Stimulated activated CD4-positive, alpha-beta T cell treated with anti-CD3 and anti-CD28 coated beads, Interleukin-1b, Interleukin-23, amount 100 ng/mL, for 4 hours (primary cell): Measurements from ENCODE around the gene LRRC42.

ENCODE experiments used
- DNase-seq, 2 donors: peaks; one replicate each; pipeline ENCODE4 v3.0.0-alpha.2; 2020; ENCODE audit warnings: low read depth in 2 of 2

LRRC42 gene, protein sequence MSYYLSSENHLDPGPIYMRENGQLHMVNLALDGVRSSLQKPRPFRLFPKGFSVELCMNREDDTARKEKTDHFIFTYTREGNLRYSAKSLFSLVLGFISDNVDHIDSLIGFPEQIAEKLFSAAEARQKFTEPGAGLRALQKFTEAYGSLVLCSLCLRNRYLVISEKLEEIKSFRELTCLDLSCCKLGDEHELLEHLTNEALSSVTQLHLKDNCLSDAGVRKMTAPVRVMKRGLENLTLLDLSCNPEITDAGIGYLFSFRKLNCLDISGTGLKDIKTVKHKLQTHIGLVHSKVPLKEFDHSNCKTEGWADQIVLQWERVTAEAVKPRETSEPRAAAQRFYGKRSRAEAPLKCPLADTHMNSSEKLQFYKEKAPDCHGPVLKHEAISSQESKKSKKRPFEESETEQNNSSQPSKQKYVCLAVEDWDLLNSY

DNA sequence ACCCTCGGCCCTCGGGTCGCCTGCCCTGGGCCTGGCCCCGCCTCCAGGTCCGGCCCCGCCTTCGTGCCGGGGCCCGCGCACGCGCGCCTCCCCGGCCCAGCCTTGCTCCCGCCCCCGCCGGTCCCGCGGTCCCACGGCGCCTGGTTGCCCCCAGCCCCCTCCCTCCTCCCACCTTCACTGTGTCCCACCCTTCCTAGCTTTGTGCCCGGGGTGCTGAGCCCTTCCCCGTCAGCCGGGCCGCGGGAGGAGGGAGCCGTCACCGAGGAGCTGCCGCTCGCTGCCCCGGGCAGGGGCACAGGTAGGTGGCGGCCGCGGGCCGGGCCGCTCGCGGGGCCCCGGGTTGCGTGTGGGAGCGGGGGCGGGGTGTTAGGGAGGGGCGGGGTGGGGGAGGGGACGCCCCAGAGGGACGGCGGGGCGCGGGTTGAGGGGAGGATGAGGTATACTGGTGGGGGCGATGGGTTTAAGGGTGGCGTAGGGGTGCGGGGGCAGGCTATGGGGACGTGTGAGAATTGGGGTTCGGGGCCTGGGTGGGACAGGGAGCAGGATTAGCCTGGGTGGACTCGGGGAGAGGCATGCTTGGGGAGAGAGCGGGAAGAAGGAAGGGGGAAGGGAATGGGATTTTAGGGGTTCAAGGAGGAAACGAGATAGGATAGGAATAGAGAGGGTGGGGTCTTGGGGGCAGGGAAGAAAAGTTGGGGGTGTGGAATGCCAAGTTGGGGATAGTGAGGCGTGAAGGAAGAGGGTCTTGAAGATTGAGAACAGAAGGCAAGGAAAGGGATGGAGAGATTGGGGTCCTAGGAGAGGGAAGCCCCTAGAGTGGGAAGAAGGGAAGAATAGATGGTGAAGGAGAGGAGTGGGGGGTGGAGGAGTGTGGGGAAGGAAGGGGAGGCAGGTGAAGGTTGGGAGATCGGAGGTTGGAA is at the start of gene LRRC42:
Gene LRRC42, plus strand, starts transcription at position 99 of the 920 bp plus-strand sequence. CDS start 5,650 bp downstream, outside the sequence.
- peak in 1 of 2 donors; percentile 57 for DNase-seq

DNA sequence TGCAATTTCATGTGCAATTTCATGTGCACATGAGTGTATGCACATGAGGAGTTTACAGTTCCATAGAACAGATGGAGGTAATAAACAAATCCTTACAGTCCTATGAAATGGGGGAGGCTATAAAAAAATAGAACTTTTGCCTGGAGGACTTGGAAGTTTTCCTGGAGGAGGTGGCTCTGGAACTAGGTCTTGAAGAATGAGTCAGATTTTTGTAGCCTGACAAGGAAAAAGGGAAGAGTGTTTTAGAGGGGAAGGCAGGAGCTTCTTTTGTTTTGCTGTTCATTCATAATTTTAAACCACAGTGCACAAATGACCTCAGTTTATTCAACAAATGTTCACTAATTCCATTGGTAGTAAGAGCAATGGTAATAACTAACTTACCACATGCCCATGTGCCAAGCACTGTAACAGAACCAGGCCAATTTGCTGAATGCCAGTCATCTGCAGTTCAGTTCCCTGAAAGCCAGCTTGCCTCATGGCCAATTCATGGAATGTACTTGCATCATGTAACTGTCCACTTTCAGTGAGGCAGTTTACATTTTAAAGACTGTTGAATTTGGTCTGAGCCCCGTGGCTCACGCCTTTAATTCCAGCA is 49.4 kb upstream of the LRRC42 start:
- no peak for DNase-seq

DNA sequence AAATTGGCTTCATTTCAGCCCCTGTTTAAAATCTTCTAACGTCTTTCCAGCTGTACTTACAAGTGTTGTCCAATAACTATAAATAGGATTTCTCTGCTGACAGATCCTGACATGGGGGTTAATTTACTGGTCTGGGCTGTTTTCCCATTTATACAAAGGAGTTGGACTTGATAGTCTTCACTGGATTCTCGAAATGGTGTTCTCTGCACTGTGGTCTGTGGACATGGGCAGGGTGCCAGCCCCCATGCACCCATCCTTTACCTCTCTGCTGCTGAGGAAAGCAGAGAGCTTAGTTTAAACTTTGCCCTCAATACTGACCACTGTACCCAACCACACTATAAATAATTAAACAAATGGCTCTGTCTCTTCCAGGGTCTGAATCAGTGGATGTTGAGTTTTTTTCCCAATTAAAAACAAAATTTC is 46.9 kb upstream of the LRRC42 start:
- no peak for DNase-seq

DNA sequence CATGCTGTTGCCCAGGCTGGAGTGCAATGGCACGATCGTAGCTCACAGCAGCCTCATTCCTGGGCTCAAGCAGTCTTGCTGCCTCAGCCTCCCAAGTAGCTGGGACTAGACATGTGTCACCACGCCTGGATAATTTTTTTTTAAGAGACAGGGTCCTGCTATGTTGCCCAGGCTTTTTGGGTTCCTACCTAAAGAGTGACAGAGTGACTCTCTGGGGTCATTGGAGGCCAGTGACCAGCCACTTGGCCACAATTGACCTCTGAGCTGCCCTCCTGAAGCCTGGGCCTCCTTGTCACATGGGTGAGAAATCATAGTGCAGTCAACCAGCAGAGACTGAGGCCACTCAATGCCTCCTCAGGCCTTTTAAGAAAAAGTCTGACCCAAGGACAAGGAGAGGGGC is 46.4 kb upstream of the LRRC42 start:
- DNase-seq, result no peak

DNA sequence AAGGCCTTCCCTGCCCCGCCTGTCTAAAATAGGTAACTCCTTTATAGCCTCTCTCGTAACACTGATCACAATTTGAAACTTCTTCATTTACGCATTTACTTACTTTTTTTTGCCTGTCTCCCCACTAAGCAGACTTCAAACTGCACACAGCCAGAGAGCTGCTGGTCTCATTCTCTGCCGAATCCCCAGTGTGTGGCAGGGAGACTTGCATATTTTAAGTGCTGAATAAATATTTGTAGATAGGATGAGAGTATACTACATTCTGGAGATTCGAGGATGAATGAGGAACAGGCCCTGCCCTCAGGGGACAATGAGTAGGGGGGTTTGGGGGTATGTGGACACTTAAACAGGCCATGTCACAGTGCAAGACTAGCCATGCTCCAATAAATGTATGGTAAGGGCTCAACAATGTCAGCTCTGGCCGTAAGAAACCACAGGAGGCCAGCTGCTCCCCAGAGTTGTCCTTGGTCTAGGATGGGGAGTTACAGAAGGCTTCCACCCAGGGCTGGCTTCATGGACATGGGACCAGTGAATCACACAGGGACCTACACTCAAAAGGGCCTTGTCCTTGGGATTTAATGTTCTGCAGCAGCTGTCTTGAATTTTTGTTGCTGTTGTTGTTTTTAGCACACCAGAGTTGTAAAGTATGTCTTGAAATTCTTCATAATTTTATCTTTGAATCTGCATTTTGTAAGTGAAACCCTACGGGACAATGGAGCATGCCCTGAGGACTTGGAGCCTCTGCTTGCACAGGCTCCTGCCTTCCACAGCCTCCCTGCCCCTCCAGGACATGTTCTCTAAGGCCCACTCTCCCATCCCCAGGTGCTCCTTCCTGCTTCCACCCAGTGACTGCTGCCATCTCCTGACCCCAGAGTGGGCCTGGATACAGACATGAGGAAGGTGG is 43.7 kb upstream of the LRRC42 start:
- no peak for DNase-seq

DNA sequence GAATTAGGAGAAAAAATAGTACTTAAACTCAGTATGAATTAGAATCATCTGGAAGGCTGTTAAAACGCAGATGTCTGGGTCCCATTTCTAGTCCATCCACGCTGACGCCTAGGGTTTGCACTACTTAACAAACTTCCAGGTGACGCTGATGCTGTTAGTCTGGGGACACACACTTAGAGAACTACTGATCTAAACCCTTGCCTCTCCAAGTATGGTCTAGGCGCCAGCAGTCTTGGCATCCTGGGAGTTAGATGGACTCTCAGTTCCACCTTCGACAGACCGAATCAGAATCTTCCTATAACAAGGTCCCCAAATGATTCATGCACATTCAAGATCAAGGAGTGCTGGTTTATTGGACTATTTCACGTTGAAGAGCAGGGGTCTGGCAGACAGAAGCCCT is 40.6 kb upstream of the LRRC42 start:
- DNase-seq, result no peak

DNA sequence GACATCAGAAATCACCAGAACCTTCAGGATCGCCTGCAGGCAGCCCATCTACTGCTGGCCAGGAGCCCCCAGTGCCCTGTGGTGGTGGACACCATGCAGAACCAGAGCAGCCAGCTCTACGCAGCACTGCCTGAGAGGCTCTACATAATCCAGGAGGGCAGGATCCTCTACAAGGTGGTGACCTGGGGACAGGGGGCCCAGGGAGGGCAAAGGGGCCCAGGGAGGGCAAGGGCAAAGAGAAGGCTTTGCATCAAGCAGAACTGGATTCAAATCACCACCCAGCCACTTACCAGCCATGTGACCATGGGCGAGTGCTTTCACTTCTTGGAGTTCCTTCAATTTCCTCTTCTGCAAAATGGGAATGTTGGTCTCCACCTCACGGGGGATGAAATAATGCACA is 40.0 kb upstream of the LRRC42 start:
- no peak for DNase-seq

DNA sequence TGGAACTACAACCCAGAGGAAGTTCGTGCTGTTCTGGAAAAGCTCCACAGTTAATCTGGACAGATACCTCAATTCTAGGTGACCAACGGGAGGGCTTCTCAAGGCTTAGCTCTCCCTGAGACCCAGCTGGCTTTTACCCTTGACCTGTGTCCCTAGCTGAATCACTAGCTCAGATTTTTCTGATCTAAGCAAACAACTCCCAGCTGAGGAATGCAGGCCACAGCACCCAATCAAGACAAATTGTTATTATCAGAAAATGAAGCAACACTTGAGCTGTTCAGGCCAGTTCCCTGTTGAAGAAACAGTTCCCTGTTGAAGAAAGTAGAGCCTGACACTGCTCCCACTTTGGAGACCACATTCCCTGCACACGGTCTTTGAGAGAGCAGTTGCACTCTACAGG is 36.2 kb upstream of the LRRC42 start:
- no peak for DNase-seq

DNA sequence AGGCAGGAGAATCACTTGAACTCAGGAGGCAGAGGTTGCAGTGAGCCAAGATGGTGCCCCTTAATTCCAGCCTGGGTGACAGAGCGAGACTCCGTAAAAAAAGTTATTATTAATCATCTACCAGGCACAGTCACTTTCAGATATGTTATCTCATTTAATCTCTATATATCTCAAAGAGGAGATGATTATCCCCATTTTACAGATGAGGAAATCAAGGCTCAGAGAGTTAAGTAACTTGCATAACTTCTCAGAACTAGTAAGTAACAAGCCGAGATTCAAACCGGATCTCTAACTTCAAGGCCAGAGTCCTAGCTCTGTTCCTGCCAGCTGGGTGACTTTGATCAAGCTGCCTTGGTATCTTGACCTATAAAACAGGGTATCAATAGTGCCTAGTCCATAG is 34.7 kb upstream of the LRRC42 start:
- no peak for DNase-seq

DNA sequence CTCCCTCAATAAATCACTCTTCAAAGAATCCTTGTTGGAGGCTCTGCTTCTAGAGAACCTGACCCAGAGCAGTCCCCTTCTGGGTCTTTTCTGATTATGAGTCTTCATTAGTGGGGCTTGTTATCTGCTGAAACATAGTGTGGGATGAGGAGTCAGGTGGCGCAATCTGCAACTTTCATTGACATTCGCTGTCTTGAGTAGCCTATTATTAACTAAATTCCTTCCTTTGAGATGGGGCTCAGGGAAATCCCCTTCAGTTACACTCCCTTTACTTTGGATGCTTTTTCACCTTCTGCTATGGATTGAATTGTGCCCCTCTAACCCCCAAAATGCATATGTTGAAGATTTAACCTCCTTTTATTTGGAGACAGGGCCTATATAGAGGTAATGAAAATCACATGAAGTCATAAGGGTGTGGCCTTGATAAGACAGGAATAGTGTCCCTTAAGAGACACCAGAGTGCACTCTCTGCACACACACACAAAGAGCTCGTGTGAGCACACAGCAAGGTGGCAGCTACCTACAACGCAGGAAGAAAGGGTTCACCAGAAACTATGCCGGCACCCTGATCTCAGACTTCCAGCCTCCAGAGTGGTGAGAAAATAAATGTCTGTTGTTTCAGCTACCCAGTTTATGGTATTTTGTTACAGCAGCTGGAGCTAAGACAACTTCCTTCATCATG is 32.7 kb upstream of the LRRC42 start:
- DNase-seq, result no peak

DNA sequence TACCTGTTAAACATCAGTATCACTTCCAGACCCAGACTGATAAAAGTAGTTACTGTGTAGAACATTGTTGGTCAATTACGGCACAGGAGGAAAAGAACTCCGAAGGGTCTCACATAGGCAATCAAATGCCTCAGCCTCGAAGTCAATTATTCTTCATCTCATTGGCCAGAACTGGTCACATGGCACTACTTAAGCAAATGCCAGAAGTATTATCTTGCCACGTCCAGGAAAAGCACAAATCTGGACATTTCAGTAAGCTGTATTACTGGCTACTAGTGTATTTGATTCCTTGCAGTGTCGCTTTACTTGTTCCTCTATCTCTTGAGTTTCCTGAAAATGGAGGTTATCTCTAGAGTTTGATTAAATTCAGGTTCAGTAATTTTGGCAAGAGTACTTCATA is 27.8 kb upstream of the LRRC42 start:
- no peak for DNase-seq

DNA sequence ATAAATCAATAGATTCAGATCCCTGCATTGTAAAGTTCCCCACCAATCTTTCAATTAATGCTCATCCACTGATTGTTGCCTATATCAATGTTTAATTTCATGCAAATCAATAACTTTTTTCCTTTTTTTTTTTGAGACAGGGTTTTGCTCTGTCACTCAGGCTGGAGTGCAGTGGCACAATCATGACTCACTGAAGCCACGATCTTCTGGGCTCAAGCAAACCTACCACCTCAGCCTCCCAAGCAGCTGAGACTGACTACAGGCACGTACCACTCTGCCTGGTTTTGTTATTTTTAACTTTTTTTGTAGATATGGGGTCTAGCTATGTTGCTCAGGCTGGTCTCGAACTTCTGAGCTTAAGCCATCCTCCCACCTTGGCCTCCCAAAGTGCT is 26.5 kb upstream of the LRRC42 start:
- no peak for DNase-seq

DNA sequence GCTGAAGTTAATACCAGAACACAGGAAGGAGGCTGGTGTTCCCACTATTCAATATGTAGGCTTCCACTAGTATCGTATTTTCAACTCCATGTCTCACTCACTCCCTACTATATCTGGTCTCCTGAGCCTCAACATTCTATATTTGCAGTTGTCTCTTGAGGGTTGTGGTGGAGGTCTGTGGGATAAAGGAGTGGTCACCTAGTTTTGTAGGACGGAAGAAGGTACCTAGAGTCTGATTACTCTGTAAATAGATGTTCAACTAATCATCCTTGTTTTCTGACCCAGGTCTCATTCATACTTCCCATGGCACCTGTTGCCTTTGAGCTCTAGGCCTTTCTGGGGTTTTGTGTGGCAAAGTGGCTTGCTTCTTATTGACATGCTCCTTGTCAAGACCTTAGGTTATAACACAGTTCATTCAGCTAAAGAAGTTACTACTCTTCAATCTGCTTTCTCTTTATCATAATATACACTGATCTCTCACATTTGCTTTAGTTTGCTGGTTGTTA is 18.7 kb upstream of the LRRC42 start:
- no peak for DNase-seq

DNA sequence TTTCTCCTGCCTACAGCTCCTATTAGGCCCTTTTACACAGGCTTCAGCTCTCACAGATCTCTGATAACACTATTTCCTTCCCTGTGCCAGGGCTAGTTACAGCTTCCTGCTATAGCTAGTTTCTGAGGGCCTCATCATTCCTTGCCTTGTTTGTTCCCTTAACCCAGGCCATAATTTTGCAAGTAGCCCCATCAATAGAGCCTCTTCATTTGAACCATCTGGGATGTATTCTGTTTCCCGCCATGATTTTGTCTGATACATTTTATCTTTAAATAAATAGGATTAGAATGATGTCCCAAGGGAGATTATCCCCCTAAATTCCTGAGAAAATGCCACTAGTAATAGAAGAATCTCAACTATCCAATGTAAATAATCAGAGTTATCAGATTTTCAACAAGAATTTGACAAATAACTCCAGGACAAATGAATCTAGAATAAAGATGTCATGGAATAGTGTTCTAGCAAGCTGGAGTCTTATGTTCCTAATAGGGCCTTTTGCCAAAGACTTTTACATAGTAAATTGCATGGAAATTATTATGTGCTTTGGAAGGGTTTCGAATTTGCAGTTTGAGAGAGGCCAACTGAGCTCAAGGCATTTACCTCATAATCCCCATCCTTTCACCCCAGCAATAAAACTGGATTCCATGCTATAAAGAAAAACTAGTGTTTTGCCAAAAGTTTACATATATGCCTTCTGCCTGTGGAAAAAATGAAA is 16.7 kb upstream of the LRRC42 start:
- DNase-seq, result no peak

DNA sequence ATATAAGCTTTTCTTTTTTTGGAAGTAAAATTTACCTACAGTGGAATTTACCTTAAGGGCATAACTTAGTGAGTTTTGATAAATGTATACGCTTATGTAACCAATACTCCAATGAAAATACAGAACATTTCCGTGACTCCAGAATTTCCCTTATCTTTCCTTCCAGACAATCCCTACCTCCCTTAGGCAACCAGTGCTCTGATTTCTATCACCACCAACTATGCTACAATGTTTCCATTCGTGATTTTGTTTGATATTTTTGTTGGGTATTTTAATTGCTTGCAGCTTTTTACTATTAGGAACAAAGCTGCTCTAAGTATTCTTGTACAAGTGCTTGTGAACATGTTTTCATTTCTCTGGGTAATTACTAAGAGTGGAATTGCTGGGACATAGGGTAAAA is 15.2 kb upstream of the LRRC42 start:
- no peak for DNase-seq

DNA sequence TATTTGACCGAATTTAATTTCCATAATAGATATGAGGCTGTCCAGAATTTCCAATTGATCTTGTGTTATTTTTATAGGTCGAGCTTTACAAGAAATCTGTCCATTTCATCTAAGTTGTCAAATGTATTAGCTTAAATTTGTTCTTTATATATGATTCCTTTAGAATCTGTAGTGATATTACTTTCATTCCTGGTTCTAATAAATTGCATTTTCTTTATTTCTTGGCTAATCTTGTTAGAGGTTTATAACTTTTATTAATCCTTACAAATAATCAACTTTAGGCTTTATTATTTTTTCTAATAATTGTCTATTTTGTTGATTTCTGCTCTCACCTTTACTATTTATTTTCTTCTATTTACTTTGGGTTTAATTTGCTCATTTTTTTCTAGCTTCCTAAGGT is 14.6 kb upstream of the LRRC42 start:
- no peak for DNase-seq

DNA sequence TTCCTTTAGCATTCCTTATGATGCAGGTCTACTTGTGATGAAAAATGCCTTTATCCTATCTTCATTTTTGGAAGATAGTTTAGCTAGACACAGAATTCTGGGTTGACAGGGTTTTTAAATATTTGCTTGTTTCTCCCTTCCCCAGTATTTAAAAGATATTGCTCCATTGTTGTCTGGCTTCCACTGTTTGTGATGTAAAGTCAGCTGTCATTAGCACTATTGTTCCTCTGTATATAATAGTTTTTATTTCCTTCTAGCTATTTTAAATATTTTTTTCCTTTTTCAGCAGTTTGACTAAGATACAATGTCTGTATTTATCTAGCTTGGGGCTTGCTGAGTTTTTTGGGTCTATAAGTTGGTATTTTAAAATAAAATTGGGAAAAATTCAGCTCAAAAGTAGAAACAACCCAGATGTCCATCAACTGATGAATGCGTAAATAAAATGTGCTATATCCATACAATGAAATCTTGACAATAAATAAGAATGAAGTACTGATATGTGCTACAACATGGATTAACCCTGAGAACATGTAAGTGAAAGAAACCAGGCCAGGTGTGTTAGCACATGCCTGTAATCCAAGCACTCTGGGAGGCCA is 11.9 kb upstream of the LRRC42 start:
- DNase-seq, result no peak

DNA sequence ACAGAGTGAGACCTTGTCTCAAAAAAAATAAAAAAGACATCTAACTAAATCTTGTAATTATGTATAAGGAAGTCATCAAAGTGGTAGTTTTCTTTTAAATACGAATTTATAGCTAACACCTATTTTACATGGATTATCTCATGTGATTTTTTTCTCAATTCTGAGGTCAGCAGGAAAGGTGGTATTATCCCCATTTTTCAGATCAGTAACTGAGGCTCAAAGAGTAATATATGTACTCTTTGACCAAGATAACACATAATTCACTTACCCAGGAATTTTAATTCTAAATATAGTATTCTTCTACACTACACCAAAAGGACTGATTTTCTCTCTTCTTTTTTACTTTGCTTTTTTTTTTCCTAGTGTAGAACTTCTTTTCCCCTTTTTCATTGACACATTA is 9.7 kb upstream of the LRRC42 start:
- no peak for DNase-seq

DNA sequence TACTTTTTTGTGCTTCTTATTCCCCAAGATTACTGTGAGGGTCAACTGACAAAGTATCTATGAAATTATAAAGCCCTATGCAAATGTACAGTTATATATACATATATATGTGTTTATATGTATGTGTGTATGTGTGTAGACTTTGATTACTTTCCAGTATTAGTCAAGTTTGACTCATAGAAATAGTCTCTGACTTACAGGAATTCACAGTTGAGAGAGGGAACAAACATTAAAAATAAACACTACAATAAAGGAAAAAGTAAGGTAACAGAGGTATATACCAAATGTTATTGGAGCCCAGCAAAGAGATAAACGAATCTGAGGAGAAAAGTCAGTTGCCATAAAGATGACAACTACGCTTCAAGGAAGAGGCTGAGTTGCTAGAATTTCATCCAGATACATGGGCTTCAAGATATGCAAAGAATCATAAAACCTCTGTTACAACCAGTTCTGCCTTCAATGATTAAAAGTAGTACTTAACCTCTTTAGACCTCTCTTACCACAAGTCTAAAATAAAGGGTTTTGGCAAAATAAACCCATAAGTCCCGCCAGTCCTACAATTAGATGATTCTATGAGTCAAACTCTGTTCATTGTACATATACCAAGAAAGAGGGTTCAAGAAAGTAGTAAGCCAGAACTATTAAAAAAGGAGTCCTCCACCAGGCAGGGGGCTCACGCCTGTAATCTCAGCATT is 7.9 kb upstream of the LRRC42 start:
- no peak for DNase-seq
